GM18873 (cell line): ENCODE data around the gene PITX3.
A peak's percentile ranks its signal among the peaks of the same experiment; 100 is the strongest.

ENCODE experiments used
- ATAC-seq: cut with Tn5 transposase; IDR thresholded peaks from one replicate; pipeline ENCODE4 v1.9.1; 2021; ENCODE audit warnings: mild to moderate bottlenecking, moderate library complexity, moderate number of reproducible peaks; ENCODE audit not compliant: unreplicated experiment, low FRiP score

PITX3 gene

DNA sequence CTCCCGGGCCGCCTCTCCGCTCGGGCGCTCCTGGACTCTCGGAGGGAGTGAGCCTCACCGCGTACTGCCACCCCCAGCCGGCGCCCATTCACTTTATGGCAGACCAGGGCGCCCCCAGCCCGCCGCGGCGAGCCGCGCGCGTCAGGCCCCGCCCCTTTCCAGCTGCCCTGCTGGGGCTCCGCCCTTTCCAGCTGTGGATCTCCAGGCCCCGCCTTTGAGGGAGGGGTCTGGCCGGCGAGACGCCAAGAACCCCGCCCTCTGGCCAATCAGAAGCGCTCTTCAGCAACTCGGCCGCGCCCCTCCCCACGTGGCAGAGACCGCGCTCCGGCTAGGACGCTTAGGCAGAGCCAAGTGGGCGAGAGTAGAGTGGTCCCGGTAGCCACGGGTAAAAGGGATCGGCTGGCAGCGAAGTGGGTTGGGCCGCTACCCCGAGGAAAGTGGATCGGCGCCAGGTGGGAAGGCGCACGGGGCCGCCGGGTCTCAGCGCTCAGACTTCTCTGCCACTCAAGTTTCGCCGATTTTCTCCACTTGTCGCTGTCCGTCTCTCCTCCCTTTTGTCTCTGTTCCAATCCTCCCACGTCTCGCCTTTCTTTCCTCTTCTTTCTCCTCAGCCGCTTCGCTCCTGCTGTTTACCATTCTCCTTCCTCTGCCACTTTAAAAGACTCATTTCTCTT is at the start of gene PITX3:
PITX3 (minus strand) TSS at position 69 of the 674 bp plus-strand sequence. CDS start 9,432 bp downstream, outside the sequence.
- peak; percentile 26 for ATAC-seq

DNA sequence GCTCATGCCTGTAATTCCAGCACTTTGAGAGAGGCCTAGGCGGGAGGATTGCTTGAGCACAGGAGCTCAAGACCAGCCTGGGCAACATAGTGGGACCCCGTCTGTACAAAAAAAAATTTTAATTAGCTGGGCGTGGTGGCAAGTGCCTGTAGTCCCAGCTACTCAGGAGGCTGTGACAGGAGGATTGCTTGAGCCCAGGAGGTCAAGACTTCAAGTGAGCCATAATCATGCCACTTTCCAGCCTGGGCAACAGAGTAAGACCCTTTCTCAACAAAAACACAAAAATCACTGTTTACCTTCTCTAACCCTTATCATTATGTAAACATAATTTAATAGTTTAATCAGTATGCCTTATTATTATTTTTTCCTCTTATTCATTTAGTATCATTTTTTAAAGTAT is 48.5 kb upstream of the PITX3 start:
- no peak for ATAC-seq

- no peak for ATAC-seq
These were observed 48.0 kb upstream of the PITX3 start for GRCh38 chr10:102289356-102289755.

DNA sequence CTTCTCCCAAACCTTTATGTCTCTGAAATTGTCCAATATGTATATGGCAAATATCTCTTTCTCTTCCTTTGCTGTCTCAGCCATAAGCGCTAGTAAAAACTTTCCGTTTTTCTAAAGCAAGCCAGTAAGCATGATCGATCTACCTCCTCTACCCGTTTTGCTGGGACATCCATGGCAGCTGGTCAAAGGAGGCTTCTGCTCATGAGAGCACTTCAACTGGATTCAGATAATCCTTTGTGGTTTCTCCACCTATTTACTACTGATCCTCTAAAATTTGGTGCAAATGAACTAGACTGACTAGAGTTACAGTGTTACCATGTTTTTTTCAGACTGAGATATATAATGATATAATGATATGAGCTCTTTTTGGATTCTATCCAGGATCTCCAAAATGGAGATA is 46.7 kb upstream of the PITX3 start:
- ATAC-seq: no peak

DNA sequence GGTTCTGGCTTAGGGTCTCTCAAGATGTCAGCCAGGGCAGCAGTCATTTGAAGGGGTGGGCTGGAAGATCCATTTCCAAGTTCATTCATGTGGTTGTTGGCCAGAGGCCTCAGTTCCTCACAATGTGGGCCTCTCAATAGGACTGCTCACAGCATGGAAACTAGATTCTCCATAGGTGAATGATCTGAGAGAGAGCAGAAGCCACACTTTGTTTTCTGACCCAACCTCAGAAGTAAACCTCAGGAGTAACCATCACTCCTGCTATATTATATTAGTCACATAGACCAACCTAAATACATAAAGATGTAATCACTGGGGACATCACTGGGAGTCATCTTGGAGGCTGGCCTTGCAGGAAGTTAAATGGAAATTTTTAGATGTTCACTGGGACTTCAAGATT is 46.2 kb upstream of the PITX3 start:
- ATAC-seq: no peak

DNA sequence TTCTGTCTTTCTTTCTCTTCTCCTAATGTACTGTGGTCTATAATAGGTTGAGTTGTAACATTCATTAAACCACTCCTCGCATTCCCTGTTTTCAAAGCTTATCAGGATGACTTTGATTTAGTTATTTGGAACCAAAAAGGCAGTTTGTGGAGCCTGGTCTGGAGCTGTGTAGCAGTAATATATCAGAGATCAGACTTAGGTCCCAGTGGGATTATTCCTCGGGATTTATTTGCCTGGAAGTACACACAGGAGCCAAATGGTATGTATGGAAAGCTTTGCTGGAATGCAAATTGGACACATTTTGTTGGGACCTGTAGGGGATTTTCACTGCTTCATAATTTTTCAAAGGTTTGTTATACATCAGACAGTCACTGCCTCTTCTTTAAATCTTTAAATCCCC is 44.9 kb upstream of the PITX3 start:
- ATAC-seq: no peak

DNA sequence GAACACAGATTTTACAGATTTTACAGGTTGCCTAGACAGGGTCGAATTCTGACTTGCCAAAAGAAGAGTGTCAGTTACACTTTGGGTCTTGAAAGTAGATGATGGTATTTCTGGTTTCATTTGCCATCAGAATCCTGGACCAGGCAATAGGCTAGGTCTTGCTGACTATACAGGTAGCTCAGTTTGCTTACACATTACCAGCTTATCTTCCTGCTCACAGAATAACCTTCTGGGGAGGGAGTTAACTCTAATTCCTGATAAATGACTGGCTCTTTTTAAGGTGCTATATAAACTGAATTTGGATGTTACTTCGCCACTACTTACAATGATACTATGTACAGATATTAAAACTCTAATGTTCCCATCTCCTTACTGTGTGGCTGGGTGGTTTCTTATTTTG is 43.8 kb upstream of the PITX3 start:
- no peak for ATAC-seq

DNA sequence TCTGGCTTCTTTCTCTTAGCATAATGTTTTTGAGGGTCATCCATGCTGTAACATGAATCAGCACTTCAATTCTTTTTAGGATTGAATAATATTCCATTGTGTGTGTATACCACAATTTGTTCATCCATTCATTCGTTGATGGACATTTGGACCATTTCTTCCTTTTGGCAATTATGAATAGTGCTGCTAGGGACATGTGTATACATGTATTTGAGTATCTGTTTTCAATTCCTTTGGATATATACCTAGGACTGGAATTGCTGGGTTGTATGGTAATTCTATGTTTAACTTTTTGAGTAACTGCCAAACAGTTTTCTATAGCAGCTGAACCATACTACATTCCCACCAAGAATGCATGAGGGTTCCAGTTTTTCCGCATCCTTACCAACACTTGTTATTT is 43.2 kb upstream of the PITX3 start:
- no peak for ATAC-seq

GRCh38 chr10:102283890-102284289 is 42.6 kb upstream of the PITX3 start:
- ATAC-seq: no peak

- no peak for ATAC-seq
These were observed 42.2 kb upstream of the PITX3 start for GRCh38 chr10:102283488-102283887.

- no peak for ATAC-seq
These were observed 39.8 kb upstream of the PITX3 start for GRCh38 chr10:102281102-102281487.

DNA sequence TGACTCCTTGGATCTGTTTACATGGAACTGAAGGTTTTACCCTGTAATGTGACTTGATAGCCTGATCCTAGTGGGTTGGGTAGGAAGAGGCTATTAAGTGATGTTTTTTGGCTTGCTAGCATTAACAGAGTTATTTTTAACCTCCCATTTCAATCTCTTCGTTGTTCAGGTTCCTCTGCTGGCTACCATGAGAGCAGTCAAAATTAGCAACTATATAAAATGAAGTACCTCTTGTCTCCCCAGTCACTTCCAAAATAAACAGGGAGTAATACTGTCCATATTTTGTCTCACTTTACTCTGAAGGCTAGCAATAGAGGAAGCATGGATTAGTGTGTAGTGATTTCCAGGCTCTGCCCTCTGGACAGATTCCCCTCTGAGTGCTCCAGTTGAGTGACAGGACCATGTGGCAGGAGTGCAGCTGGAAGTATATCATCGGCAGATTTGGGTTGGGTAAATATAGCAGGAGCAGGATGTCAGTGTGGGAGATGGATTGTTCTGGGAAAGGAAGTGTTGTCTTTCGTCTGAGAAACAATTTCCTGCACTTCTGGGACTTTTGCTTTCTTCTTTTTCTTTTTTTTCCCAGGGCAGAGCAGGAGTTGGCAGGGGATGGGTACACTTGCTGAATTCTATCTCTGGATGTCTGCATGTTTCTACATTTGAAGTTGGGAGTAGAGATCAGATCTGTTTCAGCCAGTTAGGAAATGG is 39.2 kb upstream of the PITX3 start:
- ATAC-seq: no peak

- ATAC-seq: no peak
These were observed 37.8 kb upstream of the PITX3 start for GRCh38 chr10:102279104-102279503.

GRCh38 chr10:102275343-102275742 is 34.0 kb upstream of the PITX3 start:
- ATAC-seq: no peak

DNA sequence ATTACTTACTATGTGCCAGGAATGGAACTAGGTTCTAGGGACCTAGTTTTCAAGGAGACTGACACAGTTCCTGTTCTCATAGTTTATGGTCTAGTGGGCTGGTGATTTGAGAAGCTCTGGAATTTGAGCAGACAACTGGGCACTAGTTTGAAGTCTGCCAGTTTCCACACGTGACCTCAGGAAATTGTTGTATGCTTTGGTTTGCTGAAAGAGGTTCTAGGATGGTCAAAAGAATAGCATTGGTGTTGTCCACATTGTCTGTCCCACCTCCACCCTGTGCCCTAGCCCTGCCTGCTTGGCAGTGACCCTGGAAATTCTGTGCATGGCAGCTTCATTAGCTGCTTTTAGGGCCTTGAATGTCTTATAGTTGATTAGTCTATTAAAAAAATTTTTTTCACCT is 32.8 kb upstream of the PITX3 start:
- ATAC-seq: no peak

GRCh38 chr10:102269017-102269416 is 27.7 kb upstream of the PITX3 start:
- no peak for ATAC-seq

DNA sequence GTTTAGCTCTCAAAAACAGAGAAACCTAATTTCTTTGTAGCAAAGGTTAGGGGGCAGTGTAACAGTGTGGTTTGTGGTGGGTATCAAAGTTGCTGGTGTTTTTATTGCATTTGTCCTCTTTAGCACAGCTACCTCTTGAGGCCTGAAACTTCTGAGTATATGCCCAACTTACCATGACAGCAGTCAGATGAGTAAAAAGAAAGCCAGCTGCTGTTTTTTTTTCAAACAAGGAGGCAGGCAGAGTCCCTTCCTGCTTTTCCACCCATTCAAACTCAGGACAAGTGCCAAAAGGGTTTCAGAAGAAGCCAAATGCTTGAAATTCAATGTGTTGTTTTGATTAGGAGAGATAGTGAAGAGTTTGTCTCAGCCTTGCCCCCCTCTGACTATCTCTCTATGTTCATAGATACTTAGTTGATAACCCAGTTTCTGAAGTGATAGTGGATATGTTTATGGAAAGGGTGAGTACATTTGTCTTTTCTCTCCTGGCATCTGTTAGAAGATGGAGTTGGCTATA is 27.1 kb upstream of the PITX3 start:
- no peak for ATAC-seq

DNA sequence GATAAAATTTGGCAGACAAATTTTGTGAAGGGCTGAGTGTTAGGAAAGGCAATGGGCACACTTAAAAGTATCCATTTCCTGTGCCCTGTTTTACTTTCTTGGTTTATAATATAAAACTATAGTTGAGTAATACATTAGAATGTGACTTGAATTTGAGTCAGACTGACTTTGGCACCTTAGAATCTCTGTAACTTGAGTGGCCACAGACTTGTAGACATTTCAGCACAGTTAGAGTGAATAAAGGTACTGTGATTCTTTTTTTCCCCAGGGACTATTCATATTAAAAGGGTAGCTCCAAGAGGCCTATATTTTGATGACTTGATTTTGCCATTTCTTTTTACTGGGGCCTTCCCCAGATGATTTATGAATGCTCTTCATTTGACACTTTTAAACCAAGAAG is 26.4 kb upstream of the PITX3 start:
- ATAC-seq: no peak

GRCh38 chr10:102266670-102267069 is 25.4 kb upstream of the PITX3 start:
- no peak for ATAC-seq

- ATAC-seq: no peak
These were observed 23.1 kb upstream of the PITX3 start for GRCh38 chr10:102264371-102264770.

GRCh38 chr10:102262744-102263370 is 21.5 kb upstream of the PITX3 start:
- ATAC-seq: no peak

GRCh38 chr10:102261842-102262241 is 20.5 kb upstream of the PITX3 start:
- ATAC-seq: no peak
